ENCODE measurements around the gene C5orf52.

DNA sequence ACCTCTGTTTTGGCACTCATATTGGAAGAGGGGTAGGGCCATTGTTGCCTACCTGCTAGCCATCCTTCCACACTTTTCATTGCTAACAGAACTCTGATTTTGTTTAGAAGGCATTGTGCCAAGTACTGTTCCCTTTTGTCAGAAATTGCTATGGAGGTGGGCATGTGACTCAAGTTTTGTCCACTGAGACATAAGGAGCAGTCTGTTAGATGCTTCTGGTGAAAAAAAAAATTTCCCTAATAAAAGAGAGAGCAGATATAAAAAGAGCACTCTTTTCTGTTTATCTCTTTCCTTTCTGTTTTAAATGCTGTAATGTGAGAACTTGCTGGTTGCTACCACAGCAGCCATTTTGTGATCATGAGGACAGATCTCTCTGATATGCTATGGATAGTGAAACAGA, 38.0 kb downstream of the C5orf52 start:
- TF ChIP-seq, protein P1, sequence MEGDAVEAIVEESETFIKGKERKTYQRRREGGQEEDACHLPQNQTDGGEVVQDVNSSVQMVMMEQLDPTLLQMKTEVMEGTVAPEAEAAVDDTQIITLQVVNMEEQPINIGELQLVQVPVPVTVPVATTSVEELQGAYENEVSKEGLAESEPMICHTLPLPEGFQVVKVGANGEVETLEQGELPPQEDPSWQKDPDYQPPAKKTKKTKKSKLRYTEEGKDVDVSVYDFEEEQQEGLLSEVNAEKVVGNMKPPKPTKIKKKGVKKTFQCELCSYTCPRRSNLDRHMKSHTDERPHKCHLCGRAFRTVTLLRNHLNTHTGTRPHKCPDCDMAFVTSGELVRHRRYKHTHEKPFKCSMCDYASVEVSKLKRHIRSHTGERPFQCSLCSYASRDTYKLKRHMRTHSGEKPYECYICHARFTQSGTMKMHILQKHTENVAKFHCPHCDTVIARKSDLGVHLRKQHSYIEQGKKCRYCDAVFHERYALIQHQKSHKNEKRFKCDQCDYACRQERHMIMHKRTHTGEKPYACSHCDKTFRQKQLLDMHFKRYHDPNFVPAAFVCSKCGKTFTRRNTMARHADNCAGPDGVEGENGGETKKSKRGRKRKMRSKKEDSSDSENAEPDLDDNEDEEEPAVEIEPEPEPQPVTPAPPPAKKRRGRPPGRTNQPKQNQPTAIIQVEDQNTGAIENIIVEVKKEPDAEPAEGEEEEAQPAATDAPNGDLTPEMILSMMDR (IDR thresholded peaks at IDR 0.05; ENCODE audit: low read length): no peak
- TF ChIP-seq EZH2 (optimal IDR thresholded peaks at IDR 0.05; ENCODE audit: low read depth, low read length): no peak

Measured in MM.1S (cell line).